BLaER1 (cell line): ENCODE measurements around the gene KRT1.
"Not testable (repeated sequence)": the region's sequence is repeated elsewhere in the genome, so short reads cannot be mapped to it uniquely, and the experiment has no call there.

Source experiments
- H3K27ac ChIP-seq: shearing (Covaris generic); formaldehyde crosslinking; 2 replicates; pipeline ENCODE4 v1.8.1; 2022
- H3K27me3 ChIP-seq: shearing (Covaris generic); formaldehyde crosslinking; 2 replicates; pipeline ENCODE4 v1.8.1; 2022
- H3K36me3 ChIP-seq: shearing (Covaris generic); formaldehyde crosslinking; 2 replicates; pipeline ENCODE4 v1.8.1; 2022
- H3K4me1 ChIP-seq: shearing (Covaris generic); formaldehyde crosslinking; 2 replicates; pipeline ENCODE4 v1.8.1; 2022
- H3K4me2 ChIP-seq: shearing (Covaris generic); formaldehyde crosslinking; 2 replicates; pipeline ENCODE4 v1.8.1; 2022
- H3K4me3 ChIP-seq: shearing (Covaris generic); formaldehyde crosslinking; 2 replicates; pipeline ENCODE4 v1.8.1; 2022
- H3K9ac ChIP-seq: shearing (Covaris generic); formaldehyde crosslinking; 2 replicates; pipeline ENCODE4 v1.8.1; 2022
- H3K9me3 ChIP-seq: shearing (Covaris generic); formaldehyde crosslinking; 2 replicates; pipeline ENCODE4 v1.8.1; 2022
- H4K20me1 ChIP-seq: shearing (Covaris generic); formaldehyde crosslinking; 2 replicates; pipeline ENCODE4 v1.8.1; 2022
- Cebpa-rat ChIP-seq: shearing (Covaris generic); IDR thresholded peaks from 2 replicates; pipeline ENCODE4 v1.8.1; 2022

Gene KRT1

GRCh38 chr12:52714887-52715281 lies 34.7 kb upstream of the KRT1 start:
- TF ChIP-seq Cebpa-rat = no peak
- H3K27ac ChIP-seq = no peak overlapping the region
- H3K36me3 ChIP-seq = no peaks in the 10 kb centered on the region

DNA sequence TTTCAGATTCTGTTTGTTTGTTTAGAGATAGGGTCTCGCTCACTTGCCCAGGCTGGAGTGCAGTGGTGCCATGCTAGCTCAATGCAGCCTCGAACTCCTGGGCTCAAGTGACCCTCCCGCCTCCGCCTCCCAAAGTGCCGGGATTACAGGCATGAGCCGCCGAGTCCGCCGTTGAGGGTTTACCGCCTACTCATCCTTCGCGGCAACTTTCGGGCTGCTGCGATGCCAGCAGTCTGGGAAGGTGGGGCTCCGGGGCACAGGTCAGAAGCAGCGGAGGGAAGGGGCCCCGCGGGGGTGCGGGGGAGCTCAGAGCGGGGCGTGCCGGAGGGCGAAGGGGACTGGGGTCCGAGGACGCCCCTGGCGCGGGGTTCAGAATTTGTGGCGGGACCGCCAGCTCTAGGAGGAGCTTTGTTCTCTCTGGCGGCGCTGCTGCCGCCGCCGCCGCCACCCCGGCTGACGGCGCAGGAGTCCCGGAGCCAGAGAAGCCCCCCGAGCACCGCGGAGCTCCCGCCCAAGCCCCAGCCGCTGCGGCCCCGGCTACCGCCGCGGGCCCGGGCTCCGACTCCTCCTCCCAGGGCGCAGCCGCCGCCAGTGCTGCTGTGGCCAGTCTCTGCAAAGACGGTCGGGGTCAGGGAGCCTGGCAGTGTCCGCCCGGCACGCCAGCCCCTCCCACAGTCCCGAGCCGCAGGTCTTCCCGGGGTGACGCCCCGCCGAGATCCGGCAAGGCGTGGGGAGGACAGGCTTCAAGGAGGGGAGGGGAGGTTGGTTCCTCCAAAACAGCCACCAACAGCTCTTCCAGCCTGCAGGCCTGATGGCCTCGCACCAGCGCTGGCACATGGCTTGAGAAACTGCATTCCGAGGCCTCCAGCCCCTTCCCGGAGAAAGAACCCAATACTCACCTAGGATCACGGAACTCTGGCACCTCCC lies 34.0 kb upstream of the KRT1 start:
- Histone ChIP-seq H3K9me3 (peaks cover 15% of the 10 kb centered on the region), H3K36me3 (no peaks in the 10 kb centered on the region), H3K4me3 (no peak overlapping the region), H4K20me1 (no peaks in the 10 kb centered on the region), H3K9ac (no peak overlapping the region), H3K4me1 (no peaks in the 10 kb centered on the region), H3K27me3 (peaks cover 33% of the 10 kb centered on the region), H3K4me2 (no peak overlapping the region), H3K27ac (no peak overlapping the region)
- no peak for TF ChIP-seq Cebpa-rat

More at GRCh38 chr12:52714887-52715281, 34.7 kb upstream of the KRT1 start:
- Histone ChIP-seq H3K4me2 (no peak overlapping the region), H4K20me1 (no peaks in the 10 kb centered on the region), H3K27me3 (peaks cover 33% of the 10 kb centered on the region), H3K4me1 (no peaks in the 10 kb centered on the region), H3K4me3 (no peak overlapping the region), H3K9ac (no peak overlapping the region), H3K9me3 (peaks cover 15% of the 10 kb centered on the region)

DNA sequence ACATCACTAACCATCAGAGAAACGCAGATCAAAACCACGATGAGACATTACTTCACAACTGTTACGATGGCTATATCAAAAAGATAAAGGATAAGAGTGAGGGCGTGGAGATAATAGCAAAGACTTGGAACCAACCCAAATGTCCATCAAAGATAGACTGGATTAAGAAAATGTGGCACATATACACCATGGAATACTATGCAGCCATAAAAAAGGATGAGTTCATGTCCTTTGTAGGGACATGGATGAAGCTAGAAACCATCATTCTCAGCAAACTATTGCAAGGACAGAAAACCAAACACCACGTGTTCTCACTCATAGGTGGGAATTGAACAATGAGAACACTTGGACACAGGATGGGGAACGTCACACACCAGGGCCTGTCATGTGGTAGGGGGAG lies 31.9 kb upstream of the KRT1 start:
- H3K4me2 ChIP-seq, H3K27ac ChIP-seq, H4K20me1 ChIP-seq, H3K9ac ChIP-seq, H3K4me1 ChIP-seq, H3K36me3 ChIP-seq, H3K4me3 ChIP-seq: not testable (repeated sequence)
- Histone ChIP-seq H3K9me3 (peaks cover 15% of the 10 kb centered on the region), H3K27me3 (peaks cover 33% of the 10 kb centered on the region)

DNA sequence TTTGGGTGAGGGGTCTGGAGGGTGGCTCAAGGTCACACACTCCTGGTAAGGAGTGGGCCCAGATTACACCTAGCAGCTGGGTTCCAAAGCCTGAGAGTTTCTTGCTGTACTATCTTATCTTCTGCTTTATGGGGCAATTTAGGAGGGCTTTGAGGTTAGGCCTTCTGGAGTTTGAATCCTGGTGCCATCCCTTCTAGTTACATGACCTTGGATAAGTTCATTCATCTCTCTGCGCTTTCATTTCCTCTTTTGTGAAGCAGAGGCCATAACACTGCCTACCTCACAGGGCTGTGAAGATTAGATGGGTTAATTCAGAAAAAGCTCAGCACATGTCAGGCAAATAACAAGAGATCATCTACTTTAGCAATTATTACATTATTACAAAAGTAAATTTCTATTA lies 30.5 kb upstream of the KRT1 start:
- Histone ChIP-seq H3K27me3 (peaks cover 30% of the 10 kb centered on the region), H3K4me1 (no peaks in the 10 kb centered on the region), H3K4me3 (no peak overlapping the region), H3K9ac (no peak overlapping the region), H3K36me3 (no peaks in the 10 kb centered on the region), H3K9me3 (peaks cover 15% of the 10 kb centered on the region), H3K27ac (no peak overlapping the region), H3K4me2 (no peak overlapping the region), H4K20me1 (no peaks in the 10 kb centered on the region)
- TF ChIP-seq Cebpa-rat = no peak

DNA sequence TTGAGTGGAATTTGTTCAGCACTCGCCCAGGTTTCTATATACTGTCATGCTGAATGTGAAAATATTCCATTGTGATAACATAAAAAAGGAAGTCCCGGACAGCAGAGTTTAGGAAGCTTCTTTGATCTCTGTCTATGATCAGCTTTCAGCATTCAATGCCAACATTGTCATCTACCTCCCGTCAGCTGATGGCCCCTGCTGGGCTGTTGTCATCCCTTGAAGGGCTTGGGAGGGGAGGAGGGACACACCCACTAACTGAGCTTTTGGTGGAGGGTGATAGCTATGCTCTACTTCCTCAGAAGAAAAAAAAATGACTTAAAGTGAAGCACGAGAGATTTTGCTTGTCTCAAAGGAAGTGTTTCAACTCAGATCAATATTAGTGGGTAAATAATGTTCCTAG lies 27.8 kb upstream of the KRT1 start:
- no peak overlapping the region for H3K4me2 ChIP-seq
- H3K27ac ChIP-seq = no peak overlapping the region
- H3K27me3 ChIP-seq = peaks cover 4% of the 10 kb centered on the region; the same call in 1 of the 2 replicates
- no peaks in the 10 kb centered on the region for H3K4me1 ChIP-seq
- H3K9me3 ChIP-seq = no peaks in the 10 kb centered on the region
- H3K9ac ChIP-seq = no peak overlapping the region
- no peak for TF ChIP-seq Cebpa-rat
- H3K36me3 ChIP-seq = no peaks in the 10 kb centered on the region
- H4K20me1 ChIP-seq = no peaks in the 10 kb centered on the region
- no peak overlapping the region for H3K4me3 ChIP-seq

GRCh38 chr12:52704464-52704863 lies 24.3 kb upstream of the KRT1 start:
- H3K4me3 ChIP-seq = no peak overlapping the region
- no peaks in the 10 kb centered on the region for H3K27me3 ChIP-seq
- H3K4me2 ChIP-seq = no peak overlapping the region

DNA sequence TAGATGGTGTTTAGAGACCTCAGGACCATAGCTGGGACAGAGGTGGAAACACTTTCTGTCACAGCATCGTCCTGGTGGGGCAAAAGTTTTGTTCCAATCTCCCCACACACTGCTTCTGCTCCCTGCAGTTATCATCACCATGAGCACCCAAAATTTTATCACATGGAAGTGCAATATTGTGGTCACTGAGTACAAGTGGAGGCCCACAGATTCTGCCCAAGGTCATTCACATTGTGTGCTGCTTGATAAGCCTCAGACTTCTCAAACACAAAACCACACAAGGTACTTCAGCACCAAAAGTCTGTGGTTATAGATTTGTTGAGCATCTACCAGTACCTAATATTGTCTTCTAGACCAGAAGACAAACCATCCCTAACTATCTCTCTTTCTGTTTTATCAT lies 23.7 kb upstream of the KRT1 start:
- Histone ChIP-seq H4K20me1 (no peaks in the 10 kb centered on the region), H3K9me3 (no peaks in the 10 kb centered on the region), H3K4me2 (no peak overlapping the region), H3K27ac (no peak overlapping the region), H3K4me3 (no peak overlapping the region), H3K9ac (no peak overlapping the region), H3K27me3 (no peaks in the 10 kb centered on the region), H3K36me3 (no peaks in the 10 kb centered on the region), H3K4me1 (no peaks in the 10 kb centered on the region)
- TF ChIP-seq Cebpa-rat = no peak

More at GRCh38 chr12:52704464-52704863, 24.3 kb upstream of the KRT1 start:
- H3K4me1 ChIP-seq = no peaks in the 10 kb centered on the region
- no peak for TF ChIP-seq Cebpa-rat
- no peaks in the 10 kb centered on the region for H3K9me3 ChIP-seq
- no peaks in the 10 kb centered on the region for H4K20me1 ChIP-seq
- no peaks in the 10 kb centered on the region for H3K36me3 ChIP-seq
- H3K9ac ChIP-seq = no peak overlapping the region
- H3K27ac ChIP-seq = no peak overlapping the region

DNA sequence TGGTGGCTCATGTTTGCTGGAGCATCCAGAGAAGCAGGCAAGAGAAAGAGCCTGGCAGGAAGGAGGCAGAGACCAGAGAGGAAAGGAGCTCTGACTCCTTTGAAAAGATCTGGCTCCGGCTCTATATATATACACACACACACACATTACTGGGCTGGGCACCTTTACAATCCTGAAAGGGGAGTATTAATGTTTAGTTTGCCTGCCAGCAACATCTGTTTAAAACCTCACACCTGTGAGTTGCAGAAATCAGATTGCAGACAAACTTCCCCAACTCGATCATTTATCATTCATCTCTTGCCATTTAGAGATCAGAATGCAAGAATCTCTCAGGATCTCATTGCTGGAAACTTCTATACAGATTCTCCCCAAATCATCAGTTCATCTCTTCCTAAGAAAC lies 23.2 kb upstream of the KRT1 start, which contains the start of gene KRT77:
Gene KRT77 (minus strand): TSS at position 101 of the 400 bp plus-strand sequence. CDS start 90 bp downstream, at position 11.
- Histone ChIP-seq H3K9me3 (no peaks in the 10 kb centered on the region), H3K36me3 (no peaks in the 10 kb centered on the region), H3K27me3 (no peaks in the 10 kb centered on the region), H3K9ac (no peak within 1 kb of the TSS), H3K4me1 (no peaks in the 10 kb centered on the region), H3K4me2 (no peak within 1 kb of the TSS), H4K20me1 (no peaks in the 10 kb centered on the region), H3K4me3 (no peak within 1 kb of the TSS), H3K27ac (no peak within 1 kb of the TSS)
- TF ChIP-seq Cebpa-rat = no peak

DNA sequence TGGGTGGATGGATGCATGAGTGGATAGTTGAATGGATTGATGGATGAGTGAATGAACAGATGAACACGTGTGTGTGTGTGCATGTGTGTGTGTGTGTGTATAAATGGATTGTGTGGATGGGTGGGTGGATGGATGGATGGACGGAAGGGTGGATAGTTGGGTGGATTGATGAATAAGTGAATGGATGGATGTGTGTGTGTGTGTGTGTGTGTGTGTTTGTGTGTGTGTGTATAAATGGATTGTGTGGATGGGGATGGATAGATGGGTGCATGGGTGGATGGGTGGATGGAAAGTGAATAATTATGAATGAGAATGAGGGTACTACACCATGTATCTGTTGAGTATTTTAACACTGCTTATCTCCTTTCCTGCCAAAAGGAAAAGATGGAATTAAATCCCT lies 22.1 kb upstream of the KRT1 start:
- Histone ChIP-seq H3K9me3 (no peaks in the 10 kb centered on the region), H3K27ac (no peak overlapping the region), H3K4me3 (no peak overlapping the region), H3K36me3 (no peaks in the 10 kb centered on the region), H3K4me1 (no peaks in the 10 kb centered on the region), H3K27me3 (no peaks in the 10 kb centered on the region), H3K4me2 (no peak overlapping the region), H3K9ac (no peak overlapping the region), H4K20me1 (no peaks in the 10 kb centered on the region)
- no peak for TF ChIP-seq Cebpa-rat

DNA sequence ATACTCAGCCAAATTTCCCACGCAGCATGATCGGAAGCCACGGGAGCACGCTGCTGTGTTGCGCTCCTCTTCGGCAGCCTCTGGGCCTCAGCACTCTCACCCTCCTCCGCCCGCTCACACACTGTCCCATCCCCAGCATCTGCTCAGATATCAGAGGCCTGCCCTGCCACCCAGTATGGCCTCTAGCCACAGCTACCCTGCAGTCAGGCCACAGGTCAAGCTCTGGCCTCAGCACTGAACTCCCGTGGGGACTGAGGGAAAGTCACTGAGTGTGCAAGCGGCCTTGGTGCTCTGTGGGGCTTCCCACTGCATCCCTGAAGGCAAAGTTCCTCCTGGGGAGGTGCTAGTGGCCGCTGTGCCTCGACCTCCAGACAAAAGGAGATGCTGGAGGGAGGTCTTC lies 21.1 kb upstream of the KRT1 start:
- no peaks in the 10 kb centered on the region for H3K4me1 ChIP-seq
- no peak overlapping the region for H3K4me2 ChIP-seq
- no peaks in the 10 kb centered on the region for H4K20me1 ChIP-seq
- no peaks in the 10 kb centered on the region for H3K27me3 ChIP-seq
- H3K4me3 ChIP-seq = no peak overlapping the region
- H3K9ac ChIP-seq = no peak overlapping the region
- H3K9me3 ChIP-seq = no peaks in the 10 kb centered on the region
- TF ChIP-seq Cebpa-rat = no peak
- no peaks in the 10 kb centered on the region for H3K36me3 ChIP-seq
- no peak overlapping the region for H3K27ac ChIP-seq
